GM13977 (cell line): ENCODE data around the gene ELAPOR1.

Experiments used
- DNase-seq: peaks from one replicate; pipeline ENCODE4 v3.0.0; 2012; ENCODE audit warnings: low spot score
- CTCF ChIP-seq: IDR thresholded peaks from 2 replicates; pipeline ENCODE4 v1.5.1; 2012; ENCODE audit warnings: mild to moderate bottlenecking, control low read depth; ENCODE audit not compliant: insufficient read depth; ENCODE audit errors: extremely low read depth, missing control alignments
- in situ Hi-C: fragments of 300-500 bp; cut with MboI; formaldehyde crosslinking; loops from one replicate; pipeline ENCODE4 v1.12.0; 2022; ENCODE audit warnings: low sequenced_read_pairs, low pct_unique_long_range_greater_than_20kb, mixed read lengths, inconsistent platforms; ENCODE audit not compliant: unreplicated experiment

The ELAPOR1 gene

GRCh38 chr1:109148987-109149561, 35.2 kb downstream of the ELAPOR1 start:
- DNase-seq = no peak
- in situ Hi-C loops = no loop called here
- no peak for TF ChIP-seq CTCF

- DNase-seq = no peak
- TF ChIP-seq CTCF = no peak
- in situ Hi-C loops = no loop called here
These were observed 36.1 kb downstream of the ELAPOR1 start for GRCh38 chr1:109149874-109150601.

- in situ Hi-C loops = no loop called here
- no peak for DNase-seq
- TF ChIP-seq CTCF = no peak
These were observed 37.5 kb downstream of the ELAPOR1 start for GRCh38 chr1:109151146-109151990.

- no peak for DNase-seq
- in situ Hi-C loops = no loop called here
- TF ChIP-seq CTCF = no peak
These were observed 38.3 kb downstream of the ELAPOR1 start for GRCh38 chr1:109152196-109152595.

GRCh38 chr1:109156916-109157385, 43.0 kb downstream of the ELAPOR1 start:
- no peak for TF ChIP-seq CTCF
- no peak for DNase-seq
- in situ Hi-C loops = no loop called here

GRCh38 chr1:109158433-109158832, 44.5 kb downstream of the ELAPOR1 start:
- no peak for TF ChIP-seq CTCF
- in situ Hi-C loops = no loop called here
- no peak for DNase-seq
